A549 treated with CpdA at 1 μM for 4 hours (cell line): ENCODE results near the gene IFT22. TPM values are rescaled to one million over a fixed set of nuclear protein-coding genes. Genes with fewer than 3 reads are reported as not detected.

ENCODE experiments used
- total RNA-seq: library from RNA; stranded (reverse); fragments of 200-300 nt; extraction: Qiagen RNA extraction; gene quantifications from 5 replicates; pipeline ENCODE4 v1.2.3, GENCODE V29; 2022; ENCODE audit warnings: low read depth

The IFT22 gene
- total RNA-seq: 49.4 to 58.6 TPM (median 54.3 TPM) in 5 replicates

DNA sequence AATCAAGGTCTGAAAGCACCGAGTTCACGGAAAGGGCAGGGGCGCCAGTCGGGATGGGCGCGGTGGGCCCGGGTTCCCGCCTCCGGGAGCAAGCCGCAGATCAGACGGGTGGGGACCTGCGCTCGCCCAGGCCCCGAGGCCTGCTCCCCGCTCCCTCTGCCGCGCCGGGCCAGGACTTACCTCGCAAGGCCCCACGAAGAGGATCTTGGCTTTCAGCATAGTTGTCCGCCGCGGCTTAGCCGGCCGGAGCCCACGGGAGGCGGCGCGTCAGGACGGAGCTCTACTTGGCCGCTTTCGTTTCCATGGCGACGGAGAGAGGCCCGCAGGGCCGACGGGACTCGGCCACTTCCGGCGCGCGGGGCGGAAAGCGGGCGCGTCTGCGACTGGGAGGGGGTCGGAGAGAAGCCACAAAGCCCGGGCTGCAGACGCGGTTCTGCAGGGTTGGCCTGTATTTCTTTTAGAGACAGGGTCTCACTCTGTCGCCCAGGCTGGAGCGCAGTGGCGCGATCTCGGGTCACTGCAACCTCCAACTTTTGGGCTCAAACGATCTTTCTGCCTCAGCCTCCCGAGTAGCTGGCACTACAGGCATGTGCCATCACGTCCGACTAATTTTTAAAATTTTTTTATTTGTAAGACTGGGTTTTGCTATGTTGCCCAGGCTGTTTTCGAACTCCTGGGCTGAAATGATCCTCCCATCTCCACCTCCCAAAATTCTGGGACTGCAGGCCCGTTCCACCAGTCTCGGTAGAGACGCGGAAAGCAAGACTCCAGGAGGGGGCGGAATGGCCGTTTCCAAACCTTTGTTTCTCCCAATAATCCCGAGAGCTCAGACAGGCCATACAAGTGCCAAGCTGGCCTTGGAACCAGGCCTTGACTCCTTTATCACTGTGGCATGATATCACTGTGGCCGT, at the start of gene IFT22:
Gene IFT22, minus strand, starts transcription at position 322 of the 911 bp plus-strand sequence. Its CDS starts 103 bp downstream, at position 219.

DNA sequence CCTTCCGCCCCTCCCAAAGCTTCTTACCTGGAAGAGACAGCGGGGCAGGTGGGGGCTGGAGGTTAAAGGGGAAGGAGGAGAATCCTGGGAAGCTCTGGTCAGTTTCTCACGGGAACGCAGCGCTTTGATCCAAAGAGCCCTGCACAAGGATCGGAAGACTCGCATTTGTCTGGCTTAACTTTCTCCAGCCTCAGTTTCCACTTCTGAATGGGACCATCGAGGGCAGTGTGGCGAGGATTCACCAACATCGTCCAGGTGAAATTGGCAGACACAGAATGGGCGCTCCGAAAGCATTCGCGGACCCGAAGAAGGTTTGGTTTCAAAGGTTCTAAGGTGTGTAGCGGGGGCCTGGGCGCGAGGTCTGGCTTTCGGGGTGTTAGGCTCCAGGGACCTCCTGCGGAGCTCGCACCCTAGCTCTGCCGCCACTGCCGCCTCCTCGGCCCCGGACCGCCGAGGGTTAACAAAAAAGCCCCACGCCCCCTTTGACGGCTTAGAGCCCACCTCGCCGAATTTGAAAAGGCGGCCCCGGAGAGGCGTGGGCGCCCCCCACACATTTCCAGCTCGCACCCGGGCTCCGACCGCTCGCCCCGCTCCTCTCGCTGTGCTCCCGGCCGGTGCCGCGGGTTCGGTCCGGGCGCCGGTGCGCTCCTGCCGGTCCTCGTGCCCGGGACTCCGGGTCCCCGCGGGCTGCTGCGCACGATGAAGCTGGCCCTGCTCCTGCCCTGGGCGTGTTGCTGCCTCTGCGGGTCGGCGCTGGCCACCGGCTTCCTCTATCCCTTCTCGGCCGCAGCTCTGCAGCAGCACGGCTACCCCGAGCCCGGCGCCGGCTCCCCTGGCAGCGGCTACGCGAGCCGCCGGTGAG, 41.0 kb upstream of the IFT22 start, which contains the start of gene COL26A1:
Gene COL26A1, plus strand, starts transcription at position 542 of the 862 bp plus-strand sequence. Its CDS starts 158 bp downstream, at position 700.

Other genes starting within 250 kb of the IFT22 start
- 9.9 to 13.3 TPM (median 10.4 TPM) in 5 replicates for gene TRIM56, start 236.3 kb downstream of the IFT22 start, total RNA-seq
- 712 to 895 TPM (median 757 TPM) in 5 replicates for gene SERPINE1, start 194.7 kb downstream of the IFT22 start, total RNA-seq
- 131 to 162 TPM (median 147 TPM) in 5 replicates for gene AP1S1, start 167.3 kb downstream of the IFT22 start, total RNA-seq
- 9.0 to 22.7 TPM (median 16.6 TPM) in 5 replicates for gene VGF, start 156.2 kb downstream of the IFT22 start, total RNA-seq
- 0.13 to 0.25 TPM (median 0.17 TPM) in 4 of 5 replicates, not detected in the other for gene NAT16, start 141.5 kb downstream of the IFT22 start, total RNA-seq
- gene MOGAT3, start 120.8 kb downstream of the IFT22 start, total RNA-seq: 0.08 TPM in 1 of 5 replicates, not detected in the others
- 66.5 to 84.1 TPM (median 82.2 TPM) in 5 replicates for gene PLOD3, start 104.2 kb downstream of the IFT22 start, total RNA-seq
- gene ZNHIT1, start 103.6 kb downstream of the IFT22 start, total RNA-seq: 73.6 to 100 TPM (median 92.5 TPM) in 5 replicates
- 8.7 to 14.8 TPM (median 12.9 TPM) in 5 replicates for gene CLDN15, start 84.0 kb downstream of the IFT22 start, total RNA-seq
- gene FIS1, start 76.7 kb downstream of the IFT22 start, total RNA-seq: 129 to 148 TPM (median 141 TPM) in 5 replicates
- 0.35 to 0.45 TPM (median 0.38 TPM) in 5 replicates for gene COL26A1, start 41.1 kb upstream of the IFT22 start, total RNA-seq